NCI-H2196 treated with DMSO at 0.1 percent for 48 hours (cell line): ENCODE measurements around the gene PRG2.

Experiments used
- DNase-seq: peaks from one replicate; lab custom pipeline; 2025; ENCODE audit not compliant: unreplicated experiment; lab: John Stamatoyannopoulos, UW

PRG2 gene, protein sequence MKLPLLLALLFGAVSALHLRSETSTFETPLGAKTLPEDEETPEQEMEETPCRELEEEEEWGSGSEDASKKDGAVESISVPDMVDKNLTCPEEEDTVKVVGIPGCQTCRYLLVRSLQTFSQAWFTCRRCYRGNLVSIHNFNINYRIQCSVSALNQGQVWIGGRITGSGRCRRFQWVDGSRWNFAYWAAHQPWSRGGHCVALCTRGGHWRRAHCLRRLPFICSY

DNA sequence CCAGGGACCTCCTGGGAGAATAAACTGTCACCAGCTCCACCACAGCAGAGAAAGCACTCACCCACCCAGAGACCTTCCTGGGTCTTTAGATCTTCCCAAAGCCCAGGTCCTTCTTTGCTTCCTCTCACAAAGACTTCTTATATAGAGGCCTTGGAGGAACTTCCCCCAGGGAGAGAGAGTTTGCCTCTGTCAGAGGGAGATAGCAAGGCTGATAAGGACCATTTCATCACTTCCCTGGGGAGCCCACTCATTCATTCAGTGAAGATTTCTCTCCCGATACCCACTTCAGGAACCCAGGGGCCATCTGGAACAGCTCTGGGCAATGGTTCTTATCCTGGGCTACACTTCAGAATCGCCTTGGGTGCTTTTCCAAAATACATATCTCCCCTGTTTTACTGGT is at the start of gene PRG2:
PRG2 (minus strand) TSS at position 116 of the 400 bp plus-strand sequence. CDS start 706 bp downstream, outside the sequence.
- no peak for DNase-seq

DNA sequence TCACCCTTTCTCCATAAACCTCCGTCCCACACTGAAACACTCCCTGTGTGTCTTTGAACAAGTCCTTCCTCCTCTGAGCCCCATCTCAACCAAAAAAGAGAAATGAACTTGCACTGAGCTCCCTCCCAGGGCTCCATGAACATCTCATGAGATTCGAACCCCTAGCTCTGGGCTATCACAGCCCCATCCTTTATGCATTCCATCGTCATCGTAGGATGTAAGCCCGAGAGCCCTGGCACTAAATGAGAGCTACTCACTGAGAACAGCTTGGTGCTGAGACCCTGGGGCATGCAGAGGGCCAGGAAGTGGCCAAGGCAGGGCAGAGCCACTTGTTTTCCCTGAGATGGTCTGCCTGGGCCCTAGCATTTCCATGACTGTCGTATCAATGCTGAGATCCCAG is 49.3 kb upstream of the PRG2 start:
- no peak for DNase-seq

DNA sequence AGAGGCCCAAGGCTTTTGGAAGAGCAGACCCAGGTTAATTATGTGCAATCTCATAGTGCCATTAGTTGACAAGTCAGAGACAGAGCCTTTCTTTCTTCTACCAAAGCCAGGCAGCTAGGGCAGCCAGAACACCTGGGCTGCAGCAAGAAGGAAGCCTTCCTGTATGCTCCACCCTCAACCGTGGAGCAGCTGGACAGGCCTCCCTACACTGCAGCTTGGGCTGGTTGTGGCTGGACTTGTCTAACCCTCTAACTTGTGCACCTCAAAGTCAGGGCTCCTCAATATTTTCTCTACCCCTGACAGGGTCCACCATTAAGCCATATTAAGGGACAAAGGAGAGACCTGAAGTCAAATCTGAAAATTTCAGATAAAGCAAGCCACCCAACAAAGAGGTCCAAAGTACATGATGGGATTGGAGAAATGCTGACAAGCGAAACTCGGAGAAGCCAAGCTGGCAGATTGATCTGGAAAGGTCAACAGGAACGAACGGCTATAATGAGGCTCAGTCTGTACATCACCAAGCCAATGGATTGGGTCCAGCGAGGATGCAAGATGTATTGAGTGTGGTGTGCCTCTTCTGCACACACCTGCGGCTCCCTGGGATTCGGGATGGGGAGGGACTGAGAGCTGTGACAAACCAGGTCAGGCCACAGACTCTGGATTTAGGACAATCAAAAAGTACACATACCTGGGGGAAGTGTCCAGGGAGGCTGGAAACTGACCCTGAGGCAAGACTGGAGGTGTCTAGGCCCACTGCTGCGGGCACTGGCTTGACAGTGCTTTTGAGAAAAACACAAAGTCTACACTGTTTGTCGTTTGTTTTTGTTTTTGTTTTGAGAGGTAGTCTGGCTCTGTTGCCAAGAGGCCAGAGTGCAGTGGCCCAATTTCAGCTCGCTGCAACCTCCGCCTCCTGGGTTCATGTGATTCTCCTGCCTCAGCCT is 48.2 kb upstream of the PRG2 start:
- no peak for DNase-seq

DNA sequence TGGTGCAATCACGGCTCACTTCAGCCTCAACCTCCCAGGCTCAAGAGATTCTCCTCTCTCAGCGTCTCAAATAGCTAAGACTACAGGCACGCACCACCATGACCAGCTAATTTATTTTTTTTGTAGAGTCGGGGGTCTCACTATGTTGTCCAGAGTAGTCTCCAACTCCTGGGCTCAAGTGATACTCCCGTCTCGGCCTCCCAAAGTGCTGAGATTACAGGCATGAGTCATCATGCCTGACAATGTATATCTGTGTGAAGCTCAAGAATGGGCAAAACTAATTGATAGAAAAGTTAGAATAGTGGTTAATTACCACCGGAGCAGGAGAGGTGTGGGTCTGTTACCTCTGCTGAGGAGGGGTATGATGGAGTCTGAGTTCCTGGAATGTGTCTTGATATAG is 45.6 kb upstream of the PRG2 start:
- no peak for DNase-seq

DNA sequence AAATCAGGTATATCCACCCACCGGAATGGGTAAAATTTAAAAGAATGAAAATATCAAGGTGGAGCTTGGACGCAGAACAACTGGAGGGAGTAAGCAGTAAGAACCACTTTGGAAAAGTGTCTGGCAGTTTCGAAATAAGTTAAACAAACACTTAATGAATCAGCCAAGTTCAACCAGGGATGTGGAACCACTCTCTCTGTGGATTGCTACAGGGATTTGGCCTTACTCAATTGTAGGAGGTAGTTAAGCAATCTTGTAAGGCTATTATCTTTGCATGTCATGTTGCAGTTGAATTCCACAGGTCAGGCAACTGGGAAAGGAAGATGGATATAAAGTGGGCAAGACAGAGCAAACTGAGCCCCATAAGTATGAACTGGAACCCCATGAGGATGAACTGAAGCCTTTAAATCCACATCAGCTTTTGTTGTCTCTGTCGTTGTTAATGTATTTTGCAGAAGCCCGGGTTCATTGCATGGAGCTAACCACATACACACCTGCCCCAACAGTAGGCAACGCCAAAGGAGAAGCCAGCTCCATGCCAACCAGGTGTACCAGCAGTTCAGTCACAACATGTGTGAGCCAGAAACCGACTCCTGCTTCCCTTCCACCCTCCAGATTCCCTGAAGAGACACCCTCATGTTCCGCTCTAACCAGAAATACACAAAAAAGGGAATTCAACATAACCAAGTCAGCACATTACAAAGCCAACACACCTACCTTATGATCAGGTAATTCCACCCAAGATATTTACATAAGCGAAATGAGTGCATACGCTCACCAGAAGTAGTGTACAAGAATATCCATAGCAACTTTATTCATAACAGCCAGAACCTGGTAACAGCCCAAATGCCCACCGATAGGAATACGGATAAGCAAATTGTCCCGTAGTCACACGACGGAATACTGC is 44.4 kb upstream of the PRG2 start:
- no peak for DNase-seq

DNA sequence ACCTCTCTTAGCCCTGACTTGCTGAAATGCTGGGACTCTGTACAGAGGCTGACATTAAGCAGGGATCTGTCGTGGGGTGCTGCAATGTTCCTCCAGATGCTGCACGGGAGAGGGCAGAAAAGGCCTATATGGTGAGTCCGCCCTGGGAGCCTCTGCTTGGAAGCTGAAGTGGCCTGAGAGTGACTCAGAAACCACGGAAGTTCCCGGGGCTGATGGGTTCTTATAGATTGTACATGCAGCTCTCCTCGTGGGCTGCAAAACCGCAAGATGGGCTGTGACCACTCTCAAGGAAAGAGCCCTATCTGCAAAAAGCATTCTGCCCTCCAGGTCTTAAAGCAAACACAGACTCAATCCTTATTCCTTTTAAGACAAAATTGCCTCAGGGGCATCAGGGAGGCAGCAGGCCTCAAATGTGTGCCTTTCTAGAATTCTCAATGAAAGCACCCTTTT is 42.3 kb upstream of the PRG2 start:
- no peak for DNase-seq

DNA sequence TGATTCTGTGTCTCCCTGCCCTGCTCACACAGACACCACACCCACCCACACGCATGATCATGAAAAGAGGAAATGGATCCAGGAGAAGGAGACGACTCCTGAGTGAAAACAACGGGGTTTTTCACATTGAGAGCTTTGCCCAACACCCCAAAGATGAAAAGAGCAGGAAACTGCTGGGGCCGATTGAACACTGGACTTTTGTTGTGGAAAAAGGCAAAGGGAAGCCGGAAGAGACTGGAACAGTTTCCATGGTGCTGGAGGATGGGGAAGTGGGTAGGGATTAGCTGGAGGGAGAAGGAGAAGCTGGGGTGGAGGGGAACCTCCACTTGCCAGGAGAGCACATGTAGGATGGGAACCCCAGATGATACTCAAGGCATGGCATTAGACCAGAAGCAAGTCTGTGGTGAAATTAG is 41.7 kb upstream of the PRG2 start:
- no peak for DNase-seq

DNA sequence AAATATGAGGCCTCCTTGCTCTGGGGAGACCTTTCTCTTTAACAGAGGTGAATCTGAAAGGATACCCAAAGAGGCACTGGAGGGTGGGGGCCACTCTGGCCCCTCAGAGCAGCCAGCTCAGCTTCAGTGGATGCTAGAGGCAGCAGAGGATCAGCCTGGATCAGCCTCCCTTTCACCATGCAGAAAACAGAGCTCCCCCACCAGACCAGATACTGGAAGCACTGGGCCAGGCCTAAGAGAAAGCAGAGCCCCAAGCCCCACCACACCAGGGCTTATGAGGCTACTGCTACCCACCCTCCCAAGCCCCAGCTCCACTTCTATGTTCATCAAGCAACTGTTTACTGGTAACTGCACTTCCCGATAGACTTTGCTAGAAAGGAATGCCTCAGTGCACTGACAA is 40.5 kb upstream of the PRG2 start:
- no peak for DNase-seq

DNA sequence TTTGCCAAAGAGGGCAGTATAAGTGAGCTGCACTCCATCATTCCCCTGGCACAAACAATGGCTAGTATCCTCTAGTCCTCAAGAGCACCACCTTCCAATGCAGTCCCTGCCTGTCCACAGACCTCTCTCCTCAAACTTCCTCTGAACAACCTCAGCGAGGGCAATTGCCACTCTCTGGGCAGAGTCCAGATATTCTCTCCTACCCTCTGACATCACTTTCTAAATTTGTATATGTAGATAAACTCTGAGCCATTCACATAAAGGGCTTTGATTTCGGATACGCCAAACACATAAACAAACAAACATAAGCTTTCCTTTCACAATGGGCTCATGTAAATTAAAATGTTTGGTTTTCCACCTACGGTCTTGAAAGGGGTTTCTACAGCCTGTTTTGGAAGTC is 39.5 kb upstream of the PRG2 start:
- DNase-seq: no peak

DNA sequence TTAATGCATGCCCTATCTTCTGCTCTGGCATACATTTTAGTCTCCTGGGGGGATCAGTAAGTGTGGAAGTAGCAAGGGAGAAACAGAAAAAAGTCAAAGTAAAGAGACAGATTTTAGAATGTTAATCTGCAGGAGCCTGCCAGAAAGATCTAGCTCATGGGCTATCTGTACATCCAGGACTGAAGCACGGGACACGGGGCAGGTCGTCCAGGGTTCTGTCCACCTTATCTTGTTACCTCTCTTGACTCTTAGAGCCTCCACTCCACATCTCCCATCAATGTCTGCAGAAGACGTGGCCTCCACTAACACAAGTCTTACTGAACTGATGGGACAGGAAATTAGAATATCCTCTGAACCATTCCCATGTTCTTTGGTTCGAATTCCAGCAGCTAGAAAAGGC is 38.2 kb upstream of the PRG2 start:
- DNase-seq: no peak

DNA sequence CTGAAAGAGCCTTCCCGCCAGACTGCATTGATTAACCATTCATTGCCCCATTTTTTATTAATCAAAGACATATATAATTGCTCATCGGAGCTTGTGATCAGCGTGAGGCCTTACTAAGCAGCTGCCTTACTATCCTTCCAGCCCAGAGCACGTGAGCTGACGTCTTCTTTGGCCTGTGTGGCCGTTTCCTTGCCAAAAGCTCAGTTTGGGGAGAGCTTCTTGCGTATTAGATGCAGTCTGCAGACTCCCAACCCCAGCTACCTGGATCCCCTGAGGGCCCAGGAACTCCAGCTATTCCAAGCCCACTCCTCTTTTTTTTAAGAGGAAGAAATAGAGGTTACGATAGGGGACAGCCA is 37.3 kb upstream of the PRG2 start:
- DNase-seq: no peak

DNA sequence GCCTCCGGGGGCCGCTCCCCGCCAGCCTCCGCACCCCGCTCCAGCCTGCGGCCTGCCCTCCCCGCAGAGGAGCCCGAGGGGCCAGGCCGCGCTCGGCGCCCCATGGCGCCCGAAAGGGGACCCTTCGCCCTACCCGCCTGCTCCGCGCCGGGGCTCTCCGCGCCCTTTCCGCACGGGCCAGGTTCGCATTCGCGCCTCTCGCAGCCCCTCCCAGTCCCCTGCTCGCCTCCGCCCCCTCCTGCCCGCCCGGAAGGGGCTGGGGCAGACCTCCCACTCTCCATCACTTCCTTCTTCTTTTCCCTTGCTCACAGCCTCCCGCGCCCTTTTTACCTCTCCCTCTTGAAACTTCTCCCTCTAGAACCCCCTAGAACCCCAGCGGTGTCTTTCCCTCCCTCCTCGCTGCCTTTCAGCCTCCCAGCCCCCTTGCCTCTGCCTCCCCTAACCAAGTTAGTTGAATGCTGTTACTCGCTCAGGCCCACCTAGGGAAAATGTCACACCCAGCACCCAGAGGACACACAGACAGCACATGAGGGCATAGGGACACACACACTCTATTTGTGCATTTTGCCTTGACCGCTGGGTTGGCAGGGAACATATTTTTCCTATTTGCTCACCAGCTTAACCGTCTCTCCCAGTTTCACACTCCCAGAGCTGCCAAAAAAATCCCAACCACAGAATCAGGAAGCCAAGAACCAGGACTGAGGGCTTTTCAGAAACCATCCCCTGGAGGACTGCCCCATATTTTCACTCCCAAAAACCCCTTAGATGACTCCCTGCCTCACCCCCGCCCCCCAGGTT is 36.7 kb upstream of the PRG2 start, which contains the start of gene SLC43A3:
SLC43A3 (minus strand) TSS at position 193 of the 798 bp plus-strand sequence. CDS start 949 bp downstream, outside the sequence.
- DNase-seq: peak; percentile 45

DNA sequence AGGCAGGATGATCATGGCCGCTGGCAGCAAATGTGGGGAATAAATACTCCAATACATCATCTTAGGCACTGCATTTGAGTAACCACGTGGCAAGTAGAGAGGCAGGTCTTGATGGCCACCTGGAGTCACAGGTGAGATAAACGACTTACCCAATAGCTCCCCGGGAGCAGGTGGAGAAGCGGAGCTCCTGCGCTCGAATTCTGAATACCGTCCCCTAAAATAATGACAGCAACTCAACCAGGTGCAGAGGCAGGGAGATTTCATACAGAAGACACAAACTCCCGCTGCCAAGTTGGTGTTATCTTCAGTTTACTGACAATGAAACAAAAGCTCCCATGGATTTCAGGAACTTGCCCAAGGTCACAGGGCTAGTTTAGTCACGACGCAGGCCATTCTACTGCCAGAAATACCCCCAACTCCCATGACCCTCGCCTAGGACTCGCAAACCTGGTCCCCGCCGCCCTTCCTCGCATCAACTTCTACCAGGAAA is 36.0 kb upstream of the PRG2 start:
- DNase-seq: no peak

DNA sequence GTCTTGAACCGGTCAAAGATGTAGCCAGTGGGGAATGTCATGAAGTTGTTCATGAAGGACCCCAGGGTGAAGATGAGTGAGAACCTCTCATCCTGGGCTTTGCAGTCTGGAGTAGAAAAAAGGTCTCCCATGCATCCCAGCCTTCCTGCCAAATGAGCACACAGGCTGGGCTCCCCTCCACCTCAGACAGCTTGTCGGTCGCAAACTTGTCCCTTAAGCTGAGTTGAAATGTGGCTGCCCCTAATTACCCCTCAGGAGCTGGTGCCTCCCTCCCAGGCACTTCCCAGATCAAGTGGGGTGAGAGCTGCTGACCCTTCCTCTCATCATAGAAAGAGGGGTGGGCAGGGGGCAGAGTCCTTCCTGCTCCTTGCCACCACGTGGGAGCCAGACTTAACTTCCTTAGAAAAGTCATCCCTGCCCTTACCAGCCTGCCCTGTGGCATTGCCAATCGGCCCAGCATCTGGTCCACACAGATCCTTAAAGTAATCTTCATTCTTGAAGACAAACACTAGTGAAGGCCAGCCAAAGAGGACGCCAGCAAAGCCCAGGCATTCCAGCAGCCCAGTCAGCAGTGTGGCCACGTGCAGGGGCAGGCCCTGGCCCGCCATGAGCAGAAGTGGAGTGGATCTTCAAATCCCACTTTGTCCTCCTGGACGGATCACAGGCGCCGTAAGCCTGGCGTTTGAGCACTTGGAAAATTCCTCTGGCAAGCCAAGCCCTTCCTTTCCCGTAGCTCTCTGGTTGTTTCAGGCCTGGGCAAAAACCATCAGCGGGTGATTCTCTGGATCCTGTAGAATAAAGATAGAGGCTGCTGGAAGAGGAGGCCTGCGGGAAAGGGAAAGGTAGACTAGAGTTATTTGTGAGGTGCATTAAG is 35.4 kb upstream of the PRG2 start:
- DNase-seq: no peak

DNA sequence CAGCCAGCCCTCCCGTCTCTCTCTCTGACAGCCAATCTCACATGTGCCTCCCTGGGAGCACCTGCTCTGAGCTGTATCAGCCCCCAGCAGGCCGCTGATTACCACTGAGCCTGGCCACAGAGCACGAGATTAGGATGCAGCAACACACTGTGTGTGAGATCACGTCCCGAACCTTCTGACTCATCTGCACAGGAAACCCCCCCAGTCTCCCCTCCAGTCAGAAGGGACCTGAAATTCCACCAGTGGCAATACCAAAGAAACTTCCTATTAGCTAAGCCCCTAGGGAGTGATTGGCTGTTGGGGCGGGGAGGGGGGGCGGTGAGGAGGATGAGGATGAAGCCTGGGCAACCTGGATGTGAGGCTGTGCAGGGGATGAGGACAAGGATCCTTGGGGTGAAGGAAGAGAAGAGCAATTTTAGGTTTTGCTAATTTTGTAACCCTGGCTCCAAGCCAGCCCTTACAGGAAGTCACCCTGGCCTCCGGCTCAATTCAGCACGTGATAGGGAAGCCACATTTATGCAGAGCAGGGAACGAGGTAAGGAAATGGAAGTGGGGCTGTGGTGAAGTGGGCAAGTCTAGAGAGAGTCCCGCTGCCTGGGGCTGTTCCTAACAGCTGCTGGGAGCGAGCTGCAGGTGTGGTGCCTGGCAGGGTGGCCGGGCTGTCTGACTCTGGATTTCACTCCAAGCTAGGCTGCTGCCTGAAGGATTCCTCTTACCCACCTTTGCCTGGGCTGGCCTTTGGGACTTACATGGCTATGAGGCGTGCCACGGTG is 34.5 kb upstream of the PRG2 start:
- DNase-seq: no peak

DNA sequence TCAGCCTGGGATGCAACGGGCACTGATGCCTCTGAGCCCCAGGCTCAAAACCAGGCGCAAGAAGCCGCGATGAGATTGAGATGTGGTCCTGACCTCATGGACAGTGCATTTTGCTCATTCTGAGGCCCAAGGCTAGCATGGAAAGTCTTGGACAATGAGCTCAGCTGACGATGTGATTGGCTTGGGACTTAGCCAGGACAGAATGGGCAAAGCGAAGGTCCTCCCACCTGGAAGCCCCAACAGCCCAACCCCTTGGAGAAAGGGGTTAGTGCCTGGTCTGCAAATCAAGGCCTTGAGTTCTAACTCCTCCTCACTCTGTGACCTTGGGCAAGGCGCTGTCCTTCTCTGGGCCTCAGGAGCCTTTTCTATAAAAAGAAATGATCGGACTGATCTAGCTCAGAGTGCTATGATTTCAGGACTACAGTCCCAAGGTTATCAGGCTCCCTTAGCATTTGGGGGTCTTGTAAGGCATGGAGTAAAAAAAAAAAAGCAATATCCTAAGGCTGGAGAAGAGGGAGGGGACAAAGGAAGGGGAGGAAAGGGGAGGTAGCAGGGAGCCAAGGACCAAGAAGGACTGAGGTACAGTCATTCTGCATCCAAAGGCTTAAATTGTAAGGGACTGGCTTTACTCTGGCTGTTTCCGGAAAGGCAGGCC is 33.8 kb upstream of the PRG2 start:
- DNase-seq: no peak

DNA sequence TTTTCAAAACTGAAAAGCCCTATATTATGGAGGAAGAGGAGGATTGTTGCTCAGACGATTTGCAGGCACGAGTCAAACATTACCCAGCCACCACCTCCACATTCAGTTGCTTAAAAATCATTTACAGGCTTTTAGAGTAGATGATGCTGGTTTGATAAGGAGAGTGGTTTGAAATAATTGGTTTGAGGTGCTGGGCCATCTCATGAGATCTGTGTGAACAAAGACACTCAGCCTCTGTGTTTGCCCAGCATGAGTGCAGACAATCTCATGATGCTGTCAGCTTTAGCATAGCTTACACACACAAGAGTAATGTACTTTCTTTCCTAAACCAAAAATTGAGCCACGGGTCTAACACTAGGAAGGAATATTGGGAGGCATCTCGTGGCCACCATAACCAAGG is 32.2 kb upstream of the PRG2 start:
- no peak for DNase-seq

DNA sequence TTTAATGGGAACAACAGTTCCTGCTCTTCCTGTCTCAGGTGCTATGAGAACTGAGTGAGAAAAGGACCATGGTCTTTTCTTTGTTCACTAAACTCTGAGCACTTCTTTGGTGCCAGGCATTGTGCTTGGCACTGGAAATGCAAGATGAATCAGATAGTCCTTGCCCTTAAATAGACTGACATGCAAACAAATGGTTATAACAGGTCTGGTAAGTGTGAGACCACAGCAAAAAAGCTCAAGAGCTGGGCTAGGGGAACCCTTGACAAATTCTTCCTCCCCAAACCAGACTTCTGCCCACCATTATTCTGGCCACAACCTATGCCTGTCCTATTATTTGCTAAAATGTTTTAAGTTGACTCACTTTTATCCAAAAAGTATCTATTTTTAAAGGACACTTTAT is 31.4 kb upstream of the PRG2 start:
- no peak for DNase-seq
